Epithelial cell of proximal tubule (primary cell): ENCODE data around the gene HNMT. TPM values are rescaled to one million over a fixed set of nuclear protein-coding genes. Genes with fewer than 3 reads are reported as not detected.

Source experiments
- DNase-seq: peaks from one replicate; pipeline ENCODE4 v3.0.0-alpha.2; 2011; ENCODE audit warnings: low read depth
- H3K4me3 ChIP-seq: 2 replicates; pipeline ENCODE4 v1.5.1; 2011; ENCODE audit warnings: low read depth, mild to moderate bottlenecking, low read length
- total RNA-seq: library from RNA; depleted of rRNA; stranded (reverse); fragments of >200 nt; gene quantifications from 2 replicates; pipeline ENCODE4 v1.2.3, GENCODE V29; 2015
- TF ChIP-seq, protein P1 (sequence below): conservative IDR thresholded peaks from 2 replicates; pipeline ENCODE4 v1.5.1; 2012; ENCODE audit warnings: low read depth, mild to moderate bottlenecking, low read length

The HNMT gene
- total RNA-seq, 1 donor from 2014 or later: 22.9 TPM

DNA sequence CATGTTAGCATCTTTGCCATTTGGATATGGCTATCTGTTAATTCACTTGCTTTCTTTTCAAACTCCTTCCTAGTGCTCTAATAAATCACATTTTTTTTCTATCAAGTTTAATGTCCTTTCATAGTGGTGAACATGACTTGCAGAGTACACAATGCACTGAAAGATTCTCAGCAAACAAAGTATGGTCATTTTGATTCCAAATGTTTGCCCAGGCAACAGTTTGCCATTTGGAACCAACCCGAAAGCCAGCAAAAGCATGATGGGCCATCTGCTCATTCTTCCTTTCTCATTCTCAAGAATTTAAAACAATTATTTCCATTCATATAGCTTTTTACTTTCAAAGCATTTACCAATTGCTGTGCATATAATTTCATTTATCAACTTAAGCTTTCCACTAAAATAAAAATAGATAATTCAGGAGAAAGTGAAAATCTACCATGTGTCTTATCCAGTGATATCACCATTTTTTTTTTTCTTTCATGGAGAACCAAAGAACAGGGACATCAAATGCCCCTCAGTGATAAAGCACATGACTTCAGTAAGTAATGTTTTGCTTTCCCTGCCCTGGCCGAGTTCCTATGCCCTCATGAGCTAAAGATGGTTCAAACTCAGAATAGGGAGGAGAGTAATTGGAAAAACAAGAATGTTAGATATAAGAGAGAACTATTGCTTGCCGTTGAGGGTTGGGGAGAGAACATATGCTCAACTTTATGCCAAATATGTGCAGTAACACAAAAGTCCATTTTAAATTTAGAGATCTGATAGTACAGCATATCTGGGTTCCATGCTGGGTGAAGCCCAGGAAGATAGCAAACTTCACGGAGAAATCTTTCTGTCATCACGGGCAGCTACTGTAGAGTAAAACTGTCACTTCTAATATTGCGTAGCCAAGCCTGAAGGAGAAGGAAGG, 62.1 kb downstream of the HNMT start:
- TF ChIP-seq, protein P1, sequence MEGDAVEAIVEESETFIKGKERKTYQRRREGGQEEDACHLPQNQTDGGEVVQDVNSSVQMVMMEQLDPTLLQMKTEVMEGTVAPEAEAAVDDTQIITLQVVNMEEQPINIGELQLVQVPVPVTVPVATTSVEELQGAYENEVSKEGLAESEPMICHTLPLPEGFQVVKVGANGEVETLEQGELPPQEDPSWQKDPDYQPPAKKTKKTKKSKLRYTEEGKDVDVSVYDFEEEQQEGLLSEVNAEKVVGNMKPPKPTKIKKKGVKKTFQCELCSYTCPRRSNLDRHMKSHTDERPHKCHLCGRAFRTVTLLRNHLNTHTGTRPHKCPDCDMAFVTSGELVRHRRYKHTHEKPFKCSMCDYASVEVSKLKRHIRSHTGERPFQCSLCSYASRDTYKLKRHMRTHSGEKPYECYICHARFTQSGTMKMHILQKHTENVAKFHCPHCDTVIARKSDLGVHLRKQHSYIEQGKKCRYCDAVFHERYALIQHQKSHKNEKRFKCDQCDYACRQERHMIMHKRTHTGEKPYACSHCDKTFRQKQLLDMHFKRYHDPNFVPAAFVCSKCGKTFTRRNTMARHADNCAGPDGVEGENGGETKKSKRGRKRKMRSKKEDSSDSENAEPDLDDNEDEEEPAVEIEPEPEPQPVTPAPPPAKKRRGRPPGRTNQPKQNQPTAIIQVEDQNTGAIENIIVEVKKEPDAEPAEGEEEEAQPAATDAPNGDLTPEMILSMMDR: no peak
- DNase-seq: no peak
- H3K4me3 ChIP-seq: no peak overlapping the region

- H3K4me3 ChIP-seq: no peak overlapping the region
- TF ChIP-seq, protein P1: no peak
- no peak for DNase-seq
Observed at GRCh38 chr2:138028538-138028937, 64.3 kb downstream of the HNMT start.

- TF ChIP-seq, protein P1: no peak
- H3K4me3 ChIP-seq: no peak overlapping the region
- DNase-seq: no peak
Observed at GRCh38 chr2:138029276-138029675, 65.0 kb downstream of the HNMT start.

DNA sequence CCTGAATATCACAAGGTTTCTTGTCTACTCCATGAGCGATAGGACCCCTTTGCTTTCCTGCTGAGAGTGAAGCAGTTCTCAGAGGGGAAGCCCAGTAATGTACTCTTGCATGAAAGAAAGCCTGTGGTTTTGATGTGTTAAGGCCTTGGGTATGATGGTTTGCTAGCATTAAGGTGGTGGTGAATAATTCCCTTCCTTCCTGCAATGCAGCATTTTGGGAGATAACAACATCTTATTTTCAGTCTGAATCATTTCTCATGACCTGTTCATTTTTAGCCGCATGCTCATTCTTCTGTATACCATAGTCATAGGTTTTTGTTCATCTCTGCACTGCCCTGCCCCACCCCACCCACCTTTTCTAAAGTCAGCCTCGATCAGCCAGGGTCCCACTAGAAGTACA, 66.2 kb downstream of the HNMT start:
- DNase-seq: no peak
- no peak overlapping the region for H3K4me3 ChIP-seq
- TF ChIP-seq, protein P1: no peak

- H3K4me3 ChIP-seq: no peak overlapping the region
- TF ChIP-seq, protein P1: no peak
- no peak for DNase-seq
Observed at GRCh38 chr2:138032334-138032733, 68.1 kb downstream of the HNMT start.

DNA sequence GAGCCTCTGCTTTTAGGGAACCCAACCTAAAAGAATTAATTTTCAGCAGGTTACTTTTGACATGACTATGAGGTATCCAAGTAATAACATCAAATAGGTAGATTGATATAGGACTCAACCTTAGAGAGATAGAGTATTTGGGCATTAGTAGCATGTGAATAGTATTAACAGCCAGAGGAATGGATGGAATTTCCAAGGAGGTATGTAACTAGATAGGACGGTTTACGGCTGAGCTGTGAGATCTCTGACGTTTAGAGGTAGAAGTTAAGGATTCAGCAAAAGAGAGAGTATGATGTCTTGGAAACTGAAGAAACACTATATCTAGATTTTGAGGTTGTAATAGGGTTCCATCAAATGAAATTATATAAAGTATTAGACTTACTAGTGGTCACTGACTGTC, 70.3 kb downstream of the HNMT start:
- DNase-seq: no peak
- H3K4me3 ChIP-seq: no peak overlapping the region

More for the DNA sequence above, 70.3 kb downstream of the HNMT start:
- TF ChIP-seq, protein P1: no peak
